ENCODE results near the gene THSD7A.

- no peak for TF ChIP-seq POLR2A (IDR thresholded peaks at IDR 0.05; ENCODE audit: low read depth, low read length)
- TF ChIP-seq POLR2AphosphoS5 (IDR thresholded peaks at IDR 0.05; ENCODE audit: low read depth, low read length): no peak
Measured at GRCh38 chr7:11754123-11754522, 77.9 kb downstream of the THSD7A start.

All from GM12892 (cell line).